Naive thymus-derived CD4-positive, alpha-beta T cell (primary cell): ENCODE data around the gene GRPR. TPM values are rescaled to one million over a fixed set of nuclear protein-coding genes. Genes with fewer than 3 reads are reported as not detected.

Experiments used
- ATAC-seq: fragments of 150-1000 bp; cut with Tn5 transposase; 2 replicates; pipeline ENCODE4 v1.10.0; 2021; ENCODE audit warnings: mild to moderate bottlenecking, moderate library complexity
- CTCF ChIA-PET: fragments of 350-600 bp; sonication (Branson Sonifier 250); formaldehyde crosslinking; loops from one replicate; lab custom pipeline; 2021; ENCODE audit warnings: antibody characterized with exemption; lab: Charles Lee
- POLR2A ChIA-PET: fragments of 350-600 bp; sonication (Branson Sonifier 250); formaldehyde crosslinking; loops from one replicate; lab custom pipeline; 2021; ENCODE audit warnings: antibody characterized with exemption, inconsistent platforms; lab: Charles Lee
- DNase-seq, 9 donors: peaks; one replicate each; pipeline versions ENCODE4 v3.0.0 to v3.0.0-alpha.2; 2020 to 2022; ENCODE audit warnings: mixed read lengths in 1 of 9
- H3K27ac ChIP-seq: one replicate; pipeline ENCODE4 v1.7.0; 2013; ENCODE audit warnings: mild to moderate bottlenecking, low read depth, low read length, moderate library complexity
- H3K27me3 ChIP-seq, 2 donors: one replicate each; pipeline ENCODE4 v1.7.0; 2013; ENCODE audit warnings: low read length in 2 of 2, mild to moderate bottlenecking in 2 of 2, moderate library complexity in 2 of 2; ENCODE audit not compliant: control insufficient read depth in 2 of 2, insufficient read depth in 2 of 2
- H3K36me3 ChIP-seq, 3 experiments: 1 replicate in 2 of 3; 2 replicates in 1 of 3; pipeline ENCODE4 v1.7.0; 2013; ENCODE audit warnings: low read length in 3 of 3, mild to moderate bottlenecking in 3 of 3, moderate library complexity in 1 of 3; ENCODE audit not compliant: insufficient read depth in 3 of 3, control insufficient read depth in 2 of 3
- H3K4me1 ChIP-seq, 2 donors: one replicate each; pipeline ENCODE4 v1.7.0; 2013; ENCODE audit warnings: low read length in 2 of 2, mild to moderate bottlenecking in 2 of 2, moderate library complexity in 1 of 2; ENCODE audit not compliant: control insufficient read depth in 2 of 2, insufficient read depth in 2 of 2
- H3K4me3 ChIP-seq: 2 replicates; pipeline ENCODE4 v1.7.0; 2013; ENCODE audit warnings: mild to moderate bottlenecking, low read length
- H3K9me3 ChIP-seq, 3 experiments: 1 replicate in 2 of 3; 2 replicates in 1 of 3; pipeline ENCODE4 v1.7.0; 2013; ENCODE audit warnings: low read length in 3 of 3; ENCODE audit not compliant: control insufficient read depth in 2 of 3
- H3K27ac Mint-ChIP-seq, 9 donors: one replicate each; pipeline ENCODE4 v1.8.0; 2020 to 2022; ENCODE audit warnings: mixed read lengths in 9 of 9, mild to moderate bottlenecking in 8 of 9, moderate library complexity in 5 of 9, inconsistent platforms in 2 of 9
- H3K27me3 Mint-ChIP-seq, 5 donors: one replicate each; pipeline ENCODE4 v1.8.0; 2021 to 2022; ENCODE audit warnings: mixed read lengths in 5 of 5, mild to moderate bottlenecking in 1 of 5
- H3K36me3 Mint-ChIP-seq, 5 donors: one replicate each; pipeline ENCODE4 v1.8.0; 2020 to 2022; ENCODE audit warnings: mixed read lengths in 5 of 5, mild to moderate bottlenecking in 3 of 5, inconsistent platforms in 1 of 5
- H3K4me1 Mint-ChIP-seq, 7 donors: one replicate each; pipeline ENCODE4 v1.8.0; 2020 to 2022; ENCODE audit warnings: mixed read lengths in 7 of 7, mild to moderate bottlenecking in 3 of 7, inconsistent platforms in 1 of 7
- H3K4me3 Mint-ChIP-seq, 10 donors: one replicate each; pipeline ENCODE4 v1.8.0; 2020 to 2022; ENCODE audit warnings: mild to moderate bottlenecking in 10 of 10, mixed read lengths in 10 of 10, moderate library complexity in 6 of 10, inconsistent platforms in 2 of 10
- H3K9me3 Mint-ChIP-seq, 11 donors: one replicate each; pipeline ENCODE4 v1.8.0; 2020 to 2022; ENCODE audit warnings: mixed read lengths in 11 of 11, mild to moderate bottlenecking in 4 of 11, inconsistent platforms in 1 of 11, moderate library complexity in 1 of 11
- intact Hi-C, 2 donors: fragments of 100-400 bp; cut with micrococcal nuclease; formaldehyde crosslinking; loops; one replicate each; pipeline ENCODE4 v1.15.1; 2023
- polyA plus RNA-seq, 2 donors: library from polyadenylated mRNA; unstranded; fragments of 300-500 nt; fragmentation: Illumina TruSeq; gene quantifications; one replicate each; pipeline ENCODE4 v1.2.3, GENCODE V29; 2021
- total RNA-seq, 6 experiments: library from RNA in 5 of 6; stranded (reverse) in 5 of 6; gene quantifications; 1 replicate in 5 of 6; 2 replicates in 1 of 6; pipeline ENCODE4 v1.2.3 and lab custom pipeline; 2021 to 2026

The GRPR gene
- total and polyA plus RNA-seq, 7 experiments from 2014 or later = 0.16 to 0.51 (median 0.24) TPM; not detected in 4

DNA sequence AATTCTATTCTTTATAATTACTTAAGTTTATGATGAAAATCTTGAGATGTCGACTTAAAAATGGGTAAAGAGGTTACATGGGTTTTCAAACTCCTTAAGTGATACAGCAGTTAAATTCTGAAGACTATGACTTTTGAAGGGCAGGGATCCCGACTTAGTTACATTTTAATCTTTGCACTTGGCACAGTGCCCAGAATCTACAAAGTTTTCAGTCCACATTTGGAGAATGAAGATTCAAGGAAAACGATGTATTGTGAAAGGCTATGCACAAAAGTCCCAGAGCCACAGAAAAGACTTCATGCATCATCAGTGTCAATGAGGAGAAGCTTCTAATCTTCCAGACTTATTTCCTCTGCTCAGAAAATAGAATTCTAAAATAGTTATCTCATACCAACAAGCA, 36.3 kb upstream of the GRPR start:
- H3K4me1 Mint-ChIP-seq = no peaks in the 10 kb centered on the region
- ATAC-seq = no peak
- no peak overlapping the region for H3K4me3 ChIP-seq
- no peak for DNase-seq
- no peaks in the 10 kb centered on the region for H3K9me3 Mint-ChIP-seq
- H3K27me3 ChIP-seq = no peaks in the 10 kb centered on the region
- no peak overlapping the region for H3K27ac Mint-ChIP-seq
- H3K9me3 ChIP-seq = no peaks in the 10 kb centered on the region
- H3K4me3 Mint-ChIP-seq = no peak overlapping the region
- no peak overlapping the region for H3K27ac ChIP-seq
- peaks cover 0 to 7% (median 0%) of the 10 kb centered on the region in 5 donors for H3K27me3 Mint-ChIP-seq
- ChIA-PET CTCF (no interaction called here), POLR2A (no interaction called here)
- intact Hi-C loops = no loop called here
- H3K4me1 ChIP-seq = no peaks in the 10 kb centered on the region
- no peaks in the 10 kb centered on the region for H3K36me3 ChIP-seq
- no peaks in the 10 kb centered on the region for H3K36me3 Mint-ChIP-seq

DNA sequence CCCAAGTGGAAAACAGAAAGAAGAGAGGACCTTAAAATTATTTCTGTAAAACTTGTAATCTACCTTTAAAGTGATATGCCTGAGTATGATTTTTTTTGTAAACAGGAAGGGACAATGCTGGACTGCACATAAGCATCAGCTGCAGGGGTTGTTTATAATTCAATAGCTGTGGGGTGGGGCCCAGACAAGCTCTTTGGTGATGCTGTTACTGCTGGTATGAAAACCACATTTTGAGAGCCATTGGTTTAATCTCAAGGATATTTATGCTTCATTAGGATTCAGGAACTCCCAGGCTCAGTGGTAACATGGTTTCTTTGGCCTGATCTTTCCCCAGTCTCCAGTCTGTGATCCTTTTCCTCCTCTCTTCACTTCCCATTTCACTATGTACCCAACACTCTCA, 34.3 kb upstream of the GRPR start:
- Histone ChIP-seq H3K27ac (no peak overlapping the region), H3K4me3 (no peak overlapping the region), H3K4me1 (no peaks in the 10 kb centered on the region), H3K36me3 (no peaks in the 10 kb centered on the region), H3K9me3 (no peaks in the 10 kb centered on the region), H3K27me3 (no peaks in the 10 kb centered on the region)
- Mint-ChIP-seq H3K4me1 (no peaks in the 10 kb centered on the region), H3K27me3 (peaks cover 0 to 18% (median 3%) of the 10 kb centered on the region in 5 donors), H3K36me3 (no peaks in the 10 kb centered on the region), H3K27ac (peak overlapping the region in 1 of 9 donors; percentile 7), H3K9me3 (peaks cover 0 to 4% (median 0%) of the 10 kb centered on the region in 11 donors), H3K4me3 (no peak overlapping the region)
- CTCF ChIA-PET = no interaction called here
- POLR2A ChIA-PET = no interaction called here
- ATAC-seq = no peak
- DNase-seq = no peak
- intact Hi-C loops = no loop called here

DNA sequence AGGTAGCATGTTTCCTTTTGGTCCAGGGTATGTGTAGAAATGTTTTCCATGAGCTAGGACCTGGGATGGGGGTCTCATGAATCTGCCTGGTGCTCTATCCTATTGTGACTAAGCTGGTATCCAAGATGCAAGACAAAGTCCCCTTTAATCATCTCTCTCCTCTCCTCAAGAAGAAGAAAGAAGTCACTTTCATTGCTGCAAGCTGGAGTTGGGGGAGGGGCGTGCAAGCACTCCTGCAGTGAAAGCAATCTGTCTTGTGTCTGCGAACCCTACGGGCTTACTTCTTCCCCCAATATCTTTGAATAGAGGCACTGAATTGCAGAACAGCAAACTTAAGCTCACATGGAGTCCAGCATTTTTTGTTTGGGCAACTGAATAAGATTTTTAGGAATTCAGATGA, 27.2 kb upstream of the GRPR start:
- Mint-ChIP-seq H3K4me3 (no peak overlapping the region), H3K4me1 (peaks cover 0 to 2% (median 0%) of the 10 kb centered on the region in 7 donors), H3K27ac (no peak overlapping the region), H3K27me3 (peaks cover 0 to 22% (median 9%) of the 10 kb centered on the region in 5 donors), H3K9me3 (peaks cover 0 to 16% (median 0%) of the 10 kb centered on the region in 11 donors), H3K36me3 (no peaks in the 10 kb centered on the region)
- Histone ChIP-seq H3K4me1 (no peaks in the 10 kb centered on the region), H3K36me3 (no peaks in the 10 kb centered on the region), H3K27ac (no peak overlapping the region), H3K27me3 (no peaks in the 10 kb centered on the region), H3K9me3 (no peaks in the 10 kb centered on the region), H3K4me3 (no peak overlapping the region)
- intact Hi-C loops = no loop called here
- DNase-seq = no peak
- ChIA-PET CTCF (no interaction called here), POLR2A (interaction anchor here (0.5 kb wide), 1 partner anchor 323 kb away, joined by 4 read pairs; no protein-coding TSS in a partner anchor)
- ATAC-seq = no peak

DNA sequence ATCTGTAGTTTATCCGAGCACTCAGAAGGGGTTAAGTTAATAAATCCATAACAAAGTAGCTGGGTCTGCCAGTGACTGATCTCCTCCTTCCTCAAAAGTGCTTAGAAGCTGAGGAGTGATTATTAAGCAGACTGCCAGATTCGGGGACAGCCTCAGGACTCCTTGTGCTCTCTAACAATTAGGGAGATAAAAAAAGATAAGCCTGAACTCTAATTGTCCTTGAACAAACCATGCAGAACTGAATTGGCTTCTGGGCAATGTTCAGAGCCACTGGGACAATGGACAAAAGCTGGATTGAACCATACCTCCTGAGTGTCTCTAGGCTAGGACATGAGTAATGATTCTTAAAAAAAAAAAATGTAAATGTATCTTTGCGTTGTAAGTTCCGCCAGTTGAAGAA, 22.7 kb upstream of the GRPR start:
- Mint-ChIP-seq H3K27ac (no peak overlapping the region), H3K4me1 (peaks cover 0 to 2% (median 0%) of the 10 kb centered on the region in 7 donors), H3K27me3 (peaks cover 0 to 8% (median 1%) of the 10 kb centered on the region in 5 donors), H3K4me3 (no peak overlapping the region), H3K36me3 (no peaks in the 10 kb centered on the region), H3K9me3 (peaks cover 0 to 15% (median 0%) of the 10 kb centered on the region in 11 donors)
- intact Hi-C loops = no loop called here
- no peaks in the 10 kb centered on the region for H3K4me1 ChIP-seq
- H3K27me3 ChIP-seq = no peaks in the 10 kb centered on the region
- H3K36me3 ChIP-seq = no peaks in the 10 kb centered on the region
- ChIA-PET POLR2A (no interaction called here), CTCF (no interaction called here)
- no peaks in the 10 kb centered on the region for H3K9me3 ChIP-seq
- DNase-seq (no peak), ATAC-seq (no peak)
- H3K27ac ChIP-seq = no peak overlapping the region
- no peak overlapping the region for H3K4me3 ChIP-seq

DNA sequence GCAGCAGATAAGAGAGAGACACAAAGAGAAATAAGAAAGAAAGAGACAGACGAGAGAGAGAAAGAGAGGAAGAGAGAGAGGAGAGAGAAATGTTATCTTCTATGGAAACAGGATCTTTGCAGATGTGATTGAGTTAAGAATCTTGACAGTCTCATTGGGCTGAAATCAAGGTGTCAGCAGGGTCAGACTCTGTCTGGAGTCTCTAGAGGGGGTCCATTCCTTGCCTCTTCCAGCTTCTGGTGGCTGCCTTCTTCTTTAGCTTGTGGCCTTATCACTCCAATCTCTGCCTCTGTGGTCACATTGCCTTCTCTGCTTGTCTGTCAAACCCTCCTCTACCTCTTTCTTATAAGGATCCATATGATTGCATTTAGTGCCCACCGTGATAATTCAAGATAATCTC, 21.8 kb upstream of the GRPR start:
- Mint-ChIP-seq H3K9me3 (peaks cover 0 to 9% (median 0%) of the 10 kb centered on the region in 11 donors), H3K27me3 (peaks cover 0 to 8% (median 0%) of the 10 kb centered on the region in 5 donors), H3K36me3 (no peaks in the 10 kb centered on the region), H3K27ac (no peak overlapping the region), H3K4me3 (no peak overlapping the region), H3K4me1 (peaks cover 0 to 2% (median 0%) of the 10 kb centered on the region in 7 donors)
- no peaks in the 10 kb centered on the region for H3K9me3 ChIP-seq
- POLR2A ChIA-PET = no interaction called here
- CTCF ChIA-PET = no interaction called here
- H3K4me1 ChIP-seq = no peaks in the 10 kb centered on the region
- no peaks in the 10 kb centered on the region for H3K27me3 ChIP-seq
- no peak overlapping the region for H3K4me3 ChIP-seq
- H3K36me3 ChIP-seq = no peaks in the 10 kb centered on the region
- no peak overlapping the region for H3K27ac ChIP-seq
- intact Hi-C loops = no loop called here
- ATAC-seq = no peak
- DNase-seq = no peak

DNA sequence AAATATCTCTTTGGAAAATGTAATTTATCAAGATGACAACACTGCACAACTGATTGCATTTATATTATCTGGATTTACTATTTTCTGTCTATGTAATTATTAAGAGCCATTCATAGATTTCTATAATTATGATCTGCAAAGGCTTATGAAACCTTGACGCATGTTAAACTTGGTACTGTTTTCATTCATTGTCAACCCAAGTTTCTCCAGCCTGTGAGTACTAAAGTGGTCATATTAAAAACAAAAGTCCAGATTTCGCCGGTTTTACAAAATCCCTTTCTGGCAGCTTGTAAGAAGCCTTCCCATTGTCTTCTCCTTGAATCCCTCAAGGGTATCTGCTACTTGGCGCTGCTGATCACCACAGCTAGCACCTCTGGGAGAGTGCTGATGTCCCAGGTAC, 19.7 kb upstream of the GRPR start:
- Histone ChIP-seq H3K36me3 (no peaks in the 10 kb centered on the region), H3K4me3 (no peak overlapping the region), H3K4me1 (no peaks in the 10 kb centered on the region), H3K27ac (no peak overlapping the region), H3K27me3 (no peaks in the 10 kb centered on the region), H3K9me3 (no peaks in the 10 kb centered on the region)
- H3K4me3 Mint-ChIP-seq = no peak overlapping the region
- no peak for ATAC-seq
- ChIA-PET POLR2A (no interaction called here), CTCF (no interaction called here)
- peaks cover 0 to 6% (median 0%) of the 10 kb centered on the region in 11 donors for H3K9me3 Mint-ChIP-seq
- H3K36me3 Mint-ChIP-seq = no peaks in the 10 kb centered on the region
- peaks cover 0 to 8% (median 4%) of the 10 kb centered on the region in 5 donors for H3K27me3 Mint-ChIP-seq
- H3K27ac Mint-ChIP-seq = no peak overlapping the region
- H3K4me1 Mint-ChIP-seq = peaks cover 0 to 2% (median 0%) of the 10 kb centered on the region in 7 donors
- DNase-seq = no peak
- intact Hi-C loops = no loop called here

DNA sequence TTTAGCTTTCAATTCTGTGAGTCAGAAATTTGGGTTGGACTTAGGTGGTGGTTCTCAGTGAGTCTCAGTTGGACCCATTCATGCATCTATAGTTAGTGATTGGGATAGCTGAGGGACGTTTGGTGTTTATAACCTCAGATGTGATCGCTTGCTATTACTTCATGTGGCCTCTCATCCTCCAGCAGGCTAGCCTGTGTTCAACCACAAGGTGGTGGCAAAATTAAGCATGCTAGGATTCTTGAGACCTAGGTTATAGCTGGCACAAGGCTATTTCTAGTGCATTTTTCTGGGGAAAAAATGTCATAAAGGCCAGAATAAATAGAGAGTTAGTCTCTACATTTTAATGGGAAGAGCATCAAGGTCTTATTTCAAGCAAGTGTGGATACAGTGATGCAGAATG, 10.9 kb upstream of the GRPR start:
- H3K9me3 ChIP-seq = no peaks in the 10 kb centered on the region
- no peak overlapping the region for H3K27ac ChIP-seq
- peaks cover 0 to 4% (median 0%) of the 10 kb centered on the region in 5 donors for H3K27me3 Mint-ChIP-seq
- no peaks in the 10 kb centered on the region for H3K4me1 Mint-ChIP-seq
- H3K4me1 ChIP-seq = no peaks in the 10 kb centered on the region
- no peaks in the 10 kb centered on the region for H3K27me3 ChIP-seq
- H3K4me3 ChIP-seq = no peak overlapping the region
- ChIA-PET POLR2A (interaction anchor here (0.6 kb wide), 1 partner anchor 125 kb away, joined by 3 read pairs; no protein-coding TSS in a partner anchor), CTCF (no interaction called here)
- H3K9me3 Mint-ChIP-seq = peaks cover 0 to 2% (median 0%) of the 10 kb centered on the region in 11 donors
- intact Hi-C loops = no loop called here
- H3K27ac Mint-ChIP-seq = no peak overlapping the region
- H3K36me3 Mint-ChIP-seq = no peaks in the 10 kb centered on the region
- DNase-seq (no peak), ATAC-seq (no peak)
- H3K4me3 Mint-ChIP-seq = no peak overlapping the region
- H3K36me3 ChIP-seq = no peaks in the 10 kb centered on the region
